HG03378 (cell line): Measurements from ENCODE around the gene TP73.

Experiments
- ATAC-seq: cut with Tn5 transposase; IDR thresholded peaks from one replicate; pipeline ENCODE4 v1.9.1; 2021; ENCODE audit warnings: mild to moderate bottlenecking, moderate library complexity; ENCODE audit not compliant: unreplicated experiment

TP73 gene

GRCh38 chr1:3670823-3671265 is 18.5 kb downstream of the TP73 start:
- ATAC-seq: no peak

GRCh38 chr1:3671371-3672180 is 19.3 kb downstream of the TP73 start:
- no peak for ATAC-seq

GRCh38 chr1:3672231-3672970 is 20.1 kb downstream of the TP73 start:
- ATAC-seq: no peak

- no peak for ATAC-seq
Measured at GRCh38 chr1:3672971-3673361, 20.6 kb downstream of the TP73 start.

GRCh38 chr1:3673381-3674099 is 21.2 kb downstream of the TP73 start:
- no peak for ATAC-seq

- ATAC-seq: no peak
Measured at GRCh38 chr1:3674100-3675094, 22.1 kb downstream of the TP73 start.

GRCh38 chr1:3675436-3675835 is 23.1 kb downstream of the TP73 start:
- ATAC-seq: no peak

GRCh38 chr1:3676581-3677470 is 24.5 kb downstream of the TP73 start:
- ATAC-seq: peak; percentile 71

GRCh38 chr1:3677484-3677883 is 25.2 kb downstream of the TP73 start:
- no peak for ATAC-seq

- no peak for ATAC-seq
Measured at GRCh38 chr1:3678361-3679097, 26.2 kb downstream of the TP73 start.

GRCh38 chr1:3679098-3679555 is 26.8 kb downstream of the TP73 start:
- no peak for ATAC-seq

- ATAC-seq: no peak
Measured at GRCh38 chr1:3679799-3680453, 27.6 kb downstream of the TP73 start.

GRCh38 chr1:3680488-3681230 is 28.3 kb downstream of the TP73 start:
- ATAC-seq: no peak

GRCh38 chr1:3681231-3681897 is 29.0 kb downstream of the TP73 start:
- no peak for ATAC-seq

GRCh38 chr1:3681898-3682806 is 29.8 kb downstream of the TP73 start:
- no peak for ATAC-seq

GRCh38 chr1:3683197-3683596 is 30.9 kb downstream of the TP73 start:
- no peak for ATAC-seq
